Mucosa of gallbladder (tissue), 1 donor: Measurements from ENCODE around the gene SEMA3B. TPM values are rescaled to one million over a fixed set of nuclear protein-coding genes. Genes with fewer than 3 reads are reported as not detected.
"Not testable (repeated sequence)": the region's sequence is repeated elsewhere in the genome, so short reads cannot be mapped to it uniquely, and the experiment has no call there.

Source experiments
- DNase-seq: peaks from one replicate; pipeline ENCODE4 v3.0.0-alpha.2; 2020; ENCODE audit warnings: low spot score
- total RNA-seq: library from RNA; stranded (reverse); gene quantifications from one replicate; pipeline ENCODE4 v1.2.1, GENCODE V29; 2021
- donor health status: DM: no; HTN: no; CAD: no.

SEMA3B gene
- total RNA-seq, 1 donor from 2014 or later = 87.0 TPM

DNA sequence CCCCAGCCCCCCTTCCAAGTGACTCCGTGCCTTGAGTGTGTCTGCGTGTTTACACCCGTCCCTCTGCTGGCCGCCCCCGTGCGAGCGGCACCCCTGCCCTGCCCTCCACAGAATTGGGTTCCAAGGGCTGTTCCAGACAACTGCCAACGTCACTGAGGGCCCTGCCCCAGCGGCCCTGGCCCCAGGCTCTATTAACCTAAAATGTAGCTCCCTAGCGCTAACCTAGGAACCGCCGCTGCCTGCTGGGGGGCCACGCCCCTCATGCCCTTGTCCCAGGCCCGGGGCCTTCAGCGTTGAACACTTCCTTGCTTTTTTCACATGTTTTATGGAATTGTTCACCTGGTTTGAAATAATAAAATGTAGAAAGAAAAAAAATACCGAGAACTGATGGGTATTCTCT, 10.0 kb upstream of the SEMA3B start:
- DNase-seq = no peak

DNA sequence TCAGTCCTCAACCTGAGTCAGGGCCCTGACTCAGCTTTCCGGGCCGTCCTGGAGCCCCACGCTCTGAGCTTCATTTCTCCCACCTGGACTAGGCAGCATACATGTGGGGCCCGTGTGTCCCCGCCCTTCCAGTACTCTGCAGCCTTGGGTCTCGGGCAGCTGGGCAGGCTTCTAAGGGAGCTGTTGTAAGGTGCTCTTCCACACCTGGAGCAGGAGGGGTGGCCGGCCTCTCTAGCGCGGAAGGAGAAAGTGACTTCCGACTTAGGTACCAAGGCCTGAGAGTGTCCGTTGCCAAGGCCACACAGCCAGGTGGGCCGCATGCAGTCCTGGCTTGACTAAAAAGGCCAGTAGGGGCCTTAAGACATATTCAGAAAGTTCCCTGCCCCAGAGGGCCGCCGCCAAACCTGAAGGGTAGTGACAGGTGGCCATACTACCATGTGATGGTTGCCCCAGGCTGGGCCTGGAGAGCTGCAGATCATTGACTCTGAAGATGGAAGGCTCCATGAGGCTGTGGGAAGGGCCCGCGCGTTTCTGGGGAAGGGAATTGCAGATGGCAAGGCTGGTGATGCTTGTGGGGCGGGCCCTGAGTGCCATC, 9.4 kb upstream of the SEMA3B start:
- DNase-seq = no peak

DNA sequence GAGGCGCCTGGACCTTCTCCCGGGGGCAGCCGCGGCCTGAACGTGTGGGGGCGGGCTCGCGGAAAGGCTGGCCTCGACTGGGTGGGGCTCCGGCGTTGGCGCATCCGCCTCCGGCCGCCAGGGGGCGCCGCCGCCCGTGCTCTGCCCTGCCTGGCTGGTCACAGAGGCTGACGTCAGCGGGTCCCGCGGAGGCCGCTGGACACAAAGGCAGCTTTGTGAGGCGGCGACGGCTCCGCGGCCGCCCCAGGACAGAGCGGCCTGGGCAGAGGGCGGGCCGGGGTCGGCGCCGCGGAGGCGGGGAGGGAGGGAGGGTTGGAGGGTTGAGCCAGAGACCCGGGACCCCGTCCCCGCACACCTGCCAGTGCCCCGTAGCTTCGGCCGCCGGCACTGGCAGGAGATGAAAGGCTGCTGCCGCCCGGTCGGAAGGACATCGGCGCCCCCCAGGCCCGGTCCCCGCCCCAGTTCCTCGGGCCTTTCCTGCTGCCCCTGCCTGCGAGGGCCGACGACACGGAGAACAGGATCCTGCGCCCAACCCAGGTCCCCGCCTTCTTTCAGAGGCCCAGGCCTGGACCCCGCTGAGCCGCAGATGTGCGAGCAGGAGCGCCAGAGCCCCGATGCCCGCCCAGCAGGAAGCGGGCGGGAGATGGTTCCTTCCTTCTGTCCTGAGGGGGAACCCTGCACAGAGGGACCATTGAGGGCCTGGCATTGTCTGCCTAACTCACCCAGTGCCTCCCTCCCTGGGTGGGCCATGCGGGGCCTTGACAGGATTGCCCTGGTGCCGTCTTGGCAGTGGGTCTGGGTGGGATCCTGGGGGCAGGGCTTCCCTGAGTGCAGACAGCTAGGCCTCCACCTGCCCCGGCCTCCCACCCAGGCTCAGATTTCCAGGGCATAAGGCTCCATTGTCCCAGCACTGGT, 8.7 kb upstream of the SEMA3B start:
- peak; percentile 95 for DNase-seq

DNA sequence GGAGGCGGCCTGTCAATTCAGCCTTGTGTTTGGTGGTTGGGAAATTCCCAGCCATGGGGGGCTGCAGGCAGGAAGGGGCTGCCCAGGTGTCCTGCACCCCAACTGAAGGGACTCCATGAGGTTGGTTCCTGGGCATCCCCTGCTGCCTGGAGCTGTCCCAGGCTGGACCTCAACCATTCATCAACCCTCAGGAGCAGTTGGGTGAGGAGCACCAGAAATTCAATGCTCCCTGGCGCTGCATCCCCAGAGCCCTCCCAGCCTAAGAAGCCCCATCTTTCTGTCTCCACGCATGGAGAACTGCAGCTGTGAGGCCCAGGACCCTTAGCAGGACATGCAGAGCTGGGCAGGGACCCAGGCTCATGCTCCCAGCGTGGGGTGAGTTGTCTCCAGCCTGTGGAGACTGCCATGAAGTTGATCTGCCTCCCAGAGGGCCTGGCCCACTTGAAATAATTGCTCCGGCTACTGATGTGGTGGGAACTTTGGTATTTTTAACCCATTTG, 8.0 kb upstream of the SEMA3B start:
- no peak for DNase-seq

DNA sequence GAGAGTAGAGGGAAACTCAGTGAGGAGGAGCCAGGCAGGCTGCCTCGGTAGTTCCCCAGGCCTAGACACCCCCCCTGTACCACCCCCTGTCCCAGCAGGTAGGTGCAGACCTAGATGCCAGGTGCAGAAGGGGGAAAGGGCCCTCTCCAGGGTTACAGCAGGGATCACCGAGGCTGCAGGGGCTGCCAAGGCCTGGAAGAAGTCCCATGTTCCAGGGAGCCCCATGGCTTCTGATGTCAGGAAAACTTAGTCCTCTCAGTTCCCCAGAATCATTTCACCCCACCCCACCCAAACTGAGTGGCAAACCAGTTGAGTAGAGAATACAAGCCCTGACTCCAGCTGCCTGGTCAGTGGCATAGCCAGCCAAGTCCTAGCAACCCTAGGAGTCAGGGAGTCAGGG, 7.4 kb upstream of the SEMA3B start:
- DNase-seq = no peak

DNA sequence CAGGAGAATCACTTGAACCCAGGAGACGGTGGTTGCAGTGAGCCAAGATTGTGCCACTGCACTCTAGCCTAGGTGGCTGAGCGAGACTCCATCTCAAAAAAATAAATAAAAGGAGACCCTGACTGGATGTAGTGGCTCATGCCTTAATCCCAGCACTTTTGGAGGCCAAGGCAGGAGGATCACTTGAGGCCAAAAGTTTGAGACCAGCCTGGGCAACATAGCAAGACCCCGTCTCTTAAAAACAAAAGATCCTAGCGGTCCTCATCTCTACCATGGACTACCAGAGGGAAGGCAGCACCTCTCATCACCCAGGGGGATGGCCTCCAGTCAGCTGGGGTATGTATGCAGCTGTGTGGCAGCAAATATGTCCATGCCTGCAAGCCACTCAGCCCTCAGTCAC, 6.7 kb upstream of the SEMA3B start:
- not testable (repeated sequence) for DNase-seq

DNA sequence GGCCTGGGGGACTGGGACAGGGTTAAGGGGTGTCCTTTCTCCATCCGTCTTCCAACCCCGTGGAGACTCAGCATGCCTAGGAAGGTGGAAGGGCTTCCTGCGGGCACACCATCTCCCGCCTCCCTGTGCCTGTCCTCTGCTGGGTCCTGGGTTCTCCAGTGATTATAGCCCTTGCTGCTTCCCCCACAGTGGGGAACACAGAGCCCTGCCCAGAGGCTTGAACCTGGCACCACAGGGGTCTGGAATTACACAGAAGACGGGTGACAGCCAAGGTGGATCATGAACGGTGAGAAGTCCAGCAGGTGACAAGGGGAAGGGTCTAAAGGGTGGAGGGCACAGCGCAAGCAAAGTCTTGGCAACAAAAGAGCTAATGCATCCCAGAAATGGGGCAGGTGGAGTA, 6.2 kb upstream of the SEMA3B start:
- DNase-seq = no peak

DNA sequence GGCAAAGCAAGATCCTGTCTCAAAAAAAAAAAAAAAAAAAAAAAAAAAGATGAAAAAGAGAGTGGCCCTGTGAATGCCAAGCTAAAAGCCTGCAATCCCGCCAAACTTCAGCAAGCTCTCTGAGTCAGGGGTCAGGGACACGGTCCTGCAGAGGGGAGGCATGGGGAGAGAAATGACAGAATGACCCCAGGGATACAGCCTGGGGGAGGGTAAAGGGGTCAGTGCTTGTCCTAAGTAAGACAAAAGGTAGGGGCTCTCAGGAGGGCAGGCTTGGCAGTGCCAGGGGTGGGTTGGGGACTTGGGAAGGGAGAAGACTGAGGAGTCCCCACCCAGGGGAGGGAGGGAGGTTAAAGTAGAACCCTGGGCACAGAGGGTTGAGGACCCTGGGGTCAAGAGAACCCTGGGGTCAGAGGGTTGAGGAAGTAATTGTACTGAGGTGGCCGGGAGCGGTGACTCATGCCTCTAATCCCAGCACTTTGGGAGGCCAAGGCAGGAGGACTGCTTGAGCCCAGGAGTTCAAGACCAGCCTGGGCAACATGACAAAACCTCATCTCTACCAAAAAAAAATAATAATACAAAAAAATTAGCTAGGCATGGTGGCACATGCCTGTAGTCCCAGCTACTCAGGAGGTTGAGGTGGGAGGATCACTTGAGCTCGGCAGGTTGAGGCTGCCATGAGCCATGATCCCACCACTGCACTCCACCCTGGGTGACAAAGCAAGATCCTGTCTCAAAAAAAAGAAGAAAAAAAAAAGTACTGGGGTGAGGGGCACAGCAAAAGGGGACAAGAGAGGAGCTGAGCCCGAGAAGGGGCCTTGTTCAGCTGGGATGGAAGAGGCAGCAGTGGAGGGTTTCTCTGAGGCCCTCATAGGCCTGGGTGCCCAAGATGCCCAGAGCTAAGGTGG, 5.2 kb upstream of the SEMA3B start:
- no peak for DNase-seq

DNA sequence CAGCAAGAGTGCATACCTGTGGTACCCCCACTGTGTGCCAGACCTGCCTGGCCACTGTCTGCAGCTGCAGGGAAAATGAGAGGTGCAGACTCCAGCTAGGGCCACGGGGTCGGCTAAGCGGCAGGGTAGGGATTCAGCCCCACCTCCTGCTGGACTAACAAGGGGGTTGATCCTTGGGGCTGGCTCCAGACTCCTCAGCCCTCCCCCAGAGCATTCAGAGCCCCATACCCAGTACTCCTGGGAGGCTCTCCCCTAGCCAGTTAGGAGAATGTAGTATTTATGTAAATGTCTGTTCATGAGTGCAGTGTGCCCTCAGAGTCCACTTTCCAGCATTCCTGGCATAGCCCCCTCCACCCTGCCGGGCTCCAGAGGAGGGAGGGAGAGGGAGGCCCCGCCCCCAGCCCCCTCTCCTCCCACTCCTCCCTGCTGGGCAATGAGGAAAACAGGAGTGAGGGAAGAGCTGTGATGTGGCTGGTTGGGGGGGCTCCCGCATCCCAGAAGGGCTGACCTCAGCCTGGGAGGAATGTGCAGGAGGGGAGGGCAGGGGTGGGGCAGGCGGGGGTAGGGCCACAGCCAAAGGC, 4.5 kb upstream of the SEMA3B start:
- DNase-seq = peak; percentile 78

DNA sequence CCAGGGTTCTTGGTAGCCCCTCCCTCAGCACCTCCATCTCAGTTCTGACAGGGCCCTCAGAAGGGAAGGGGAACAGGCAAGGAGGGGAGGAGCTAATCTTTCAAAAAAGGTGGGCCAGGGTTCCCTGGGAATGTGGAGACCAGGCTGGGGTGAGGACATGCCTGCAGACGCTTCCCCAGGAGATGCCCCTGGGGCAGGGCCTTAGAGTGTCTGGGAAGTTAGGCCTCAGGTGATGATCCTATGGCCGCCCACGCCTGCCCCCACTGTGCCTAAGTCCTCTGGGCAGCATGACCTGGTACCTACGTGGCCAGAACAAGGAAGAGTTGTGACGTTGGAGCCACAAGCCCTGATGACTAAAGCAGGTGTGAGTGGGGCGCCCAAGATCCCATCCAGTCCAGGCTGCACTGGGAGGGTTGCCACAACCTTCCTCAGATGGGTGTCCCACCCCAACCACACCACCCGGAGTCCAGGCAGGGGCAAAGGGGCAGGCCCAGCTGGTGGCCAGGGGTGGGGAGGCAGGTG, 3.9 kb upstream of the SEMA3B start:
- DNase-seq = no peak

DNA sequence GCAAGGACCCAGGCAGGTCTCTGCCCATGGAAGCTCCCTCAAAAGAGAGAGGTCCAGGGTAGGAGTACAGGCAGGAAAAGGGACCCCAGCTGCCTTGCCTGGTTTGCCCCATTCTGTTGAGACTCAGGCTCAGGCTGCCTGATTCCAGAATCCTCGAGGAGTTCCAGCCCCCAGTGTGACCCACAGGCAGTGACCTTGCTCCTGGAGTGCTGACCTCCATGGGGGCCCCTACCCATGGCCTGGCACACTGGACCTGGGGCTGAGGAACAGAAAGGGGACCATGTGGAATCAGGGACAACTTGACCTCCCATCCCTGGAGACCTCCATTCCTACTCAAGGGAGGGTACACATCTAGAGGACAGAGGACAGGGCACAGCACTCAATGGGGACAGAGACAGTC, 3.4 kb upstream of the SEMA3B start:
- DNase-seq = no peak

DNA sequence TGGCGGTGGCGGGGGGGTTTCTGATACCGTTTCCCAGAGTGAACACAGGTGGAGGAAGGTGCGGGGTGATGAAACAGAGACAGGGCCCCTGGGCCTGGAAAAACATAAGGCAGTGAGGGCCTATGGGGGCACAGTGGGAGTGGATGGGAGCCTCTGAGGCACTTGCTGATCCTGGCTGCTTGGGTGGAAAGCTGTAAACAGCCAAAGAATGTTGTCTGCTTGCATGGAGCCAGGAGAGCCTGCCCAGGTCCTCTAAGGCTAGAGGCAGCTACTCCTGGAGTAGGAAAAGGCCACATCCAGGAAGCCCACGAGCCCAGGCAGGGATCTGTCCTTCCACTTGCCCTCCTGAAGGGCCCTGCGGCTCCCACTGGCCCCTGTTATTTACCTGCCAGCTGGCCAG, 2.9 kb upstream of the SEMA3B start:
- DNase-seq = no peak

DNA sequence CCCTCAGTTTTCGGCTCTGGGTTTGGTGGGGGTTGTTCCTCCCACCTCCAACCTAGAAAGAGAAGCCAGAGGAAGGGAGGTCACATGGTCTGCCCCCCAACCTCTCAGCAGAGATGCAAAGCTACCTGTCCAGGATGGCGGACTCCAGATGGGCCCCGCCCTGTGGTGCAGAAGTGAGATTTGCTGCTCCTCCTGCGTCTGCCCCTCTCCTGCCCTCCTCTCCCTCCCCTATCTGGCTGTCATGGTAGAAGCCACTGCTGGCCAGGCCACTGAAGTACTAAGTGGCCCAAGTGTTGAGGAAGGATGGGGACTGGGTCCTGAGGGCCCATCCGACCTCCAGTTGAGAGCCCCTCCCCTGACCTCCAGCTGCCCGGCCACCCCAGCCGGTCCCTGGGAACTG, 2.1 kb upstream of the SEMA3B start:
- no peak for DNase-seq

DNA sequence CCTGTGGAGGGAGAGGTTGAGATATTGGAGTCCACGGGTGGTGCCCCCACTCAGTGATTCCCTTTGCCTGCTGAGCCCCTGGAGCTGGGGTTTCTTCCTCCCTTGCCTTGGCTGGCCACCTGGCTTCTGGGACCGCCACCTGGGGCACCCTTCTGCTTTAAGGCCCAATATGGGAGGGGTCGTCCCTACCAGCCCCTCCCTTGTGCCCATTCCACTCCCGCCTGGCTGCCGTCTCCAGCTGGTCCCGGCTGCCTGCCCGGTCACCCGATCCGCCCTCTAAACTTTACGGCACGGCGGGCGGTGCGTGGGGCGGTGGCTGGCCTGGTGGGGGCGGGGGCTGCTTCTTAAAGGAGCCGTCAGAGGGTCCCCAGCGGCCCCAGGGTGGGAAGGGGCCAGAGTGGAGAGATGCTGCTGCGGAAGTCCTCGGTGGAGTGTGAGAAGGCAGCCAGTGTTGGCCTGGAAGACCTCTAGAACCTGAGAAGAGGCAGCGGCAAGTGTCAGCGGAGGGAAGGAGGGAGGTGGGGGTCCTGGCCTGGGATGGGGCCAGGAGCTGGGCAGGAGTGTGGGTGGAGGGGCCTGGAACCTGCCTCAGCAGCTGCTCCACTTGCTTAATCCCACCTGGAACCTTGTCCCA, 1.6 kb upstream of the SEMA3B start:
- DNase-seq = peak; percentile 66

DNA sequence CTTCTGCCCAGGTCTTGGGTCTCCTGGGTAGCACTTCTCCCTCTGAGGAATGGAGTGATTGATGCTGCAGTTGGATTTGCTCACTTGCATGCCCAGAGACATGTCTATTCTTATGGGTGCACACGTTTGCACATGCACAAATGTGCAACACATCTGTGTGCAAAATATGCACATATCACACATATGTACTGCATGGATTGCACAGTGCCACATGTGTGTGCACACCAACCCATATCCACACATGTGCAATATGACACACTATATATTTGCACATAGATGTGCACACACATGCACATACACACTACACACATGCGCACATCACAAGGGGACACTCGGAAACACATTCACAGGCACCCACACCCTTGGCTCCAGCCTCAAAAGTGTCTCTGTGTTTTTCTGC, 671 bp upstream of the SEMA3B start:
- no peak for DNase-seq

DNA sequence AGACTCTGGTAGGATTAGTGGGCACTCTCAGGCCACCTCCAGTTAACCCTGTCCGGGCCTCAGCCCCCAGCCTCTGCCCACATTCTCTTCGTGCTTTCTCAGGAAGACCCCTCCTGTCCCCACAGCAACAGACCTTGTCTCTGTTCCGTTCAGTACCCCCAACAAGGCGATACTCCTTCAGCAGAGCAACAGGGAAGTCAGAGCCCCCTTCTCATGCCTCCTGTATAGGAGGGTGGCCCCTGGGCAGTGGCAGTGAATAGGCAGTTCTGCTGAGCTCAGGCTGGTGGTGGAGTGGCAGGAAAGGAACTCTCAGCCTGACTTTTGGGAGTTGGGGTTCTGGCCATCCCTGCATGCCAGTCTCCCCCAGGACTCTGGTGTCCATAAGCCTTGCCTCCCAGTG, 513 bp downstream of the SEMA3B start:
- DNase-seq = no peak

DNA sequence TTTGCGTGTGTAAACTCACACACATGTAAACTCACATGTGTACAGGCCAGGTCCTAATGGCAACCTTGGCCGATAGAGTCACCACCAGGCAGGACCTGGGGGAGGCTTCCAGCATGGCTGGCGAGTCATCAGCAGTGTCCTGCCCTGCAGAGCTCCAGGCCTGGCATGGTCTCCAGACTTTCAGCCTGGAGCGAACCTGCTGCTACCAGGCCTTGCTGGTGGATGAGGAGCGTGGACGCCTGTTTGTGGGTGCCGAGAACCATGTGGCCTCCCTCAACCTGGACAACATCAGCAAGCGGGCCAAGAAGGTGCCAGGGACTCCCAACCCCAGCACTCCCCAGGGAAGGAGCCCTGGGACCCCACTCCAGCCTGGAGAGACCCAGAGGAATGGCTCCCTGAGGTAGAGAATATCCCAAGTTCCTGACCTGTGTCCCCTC, 1.0 kb downstream of the SEMA3B start:
- no peak for DNase-seq

DNA sequence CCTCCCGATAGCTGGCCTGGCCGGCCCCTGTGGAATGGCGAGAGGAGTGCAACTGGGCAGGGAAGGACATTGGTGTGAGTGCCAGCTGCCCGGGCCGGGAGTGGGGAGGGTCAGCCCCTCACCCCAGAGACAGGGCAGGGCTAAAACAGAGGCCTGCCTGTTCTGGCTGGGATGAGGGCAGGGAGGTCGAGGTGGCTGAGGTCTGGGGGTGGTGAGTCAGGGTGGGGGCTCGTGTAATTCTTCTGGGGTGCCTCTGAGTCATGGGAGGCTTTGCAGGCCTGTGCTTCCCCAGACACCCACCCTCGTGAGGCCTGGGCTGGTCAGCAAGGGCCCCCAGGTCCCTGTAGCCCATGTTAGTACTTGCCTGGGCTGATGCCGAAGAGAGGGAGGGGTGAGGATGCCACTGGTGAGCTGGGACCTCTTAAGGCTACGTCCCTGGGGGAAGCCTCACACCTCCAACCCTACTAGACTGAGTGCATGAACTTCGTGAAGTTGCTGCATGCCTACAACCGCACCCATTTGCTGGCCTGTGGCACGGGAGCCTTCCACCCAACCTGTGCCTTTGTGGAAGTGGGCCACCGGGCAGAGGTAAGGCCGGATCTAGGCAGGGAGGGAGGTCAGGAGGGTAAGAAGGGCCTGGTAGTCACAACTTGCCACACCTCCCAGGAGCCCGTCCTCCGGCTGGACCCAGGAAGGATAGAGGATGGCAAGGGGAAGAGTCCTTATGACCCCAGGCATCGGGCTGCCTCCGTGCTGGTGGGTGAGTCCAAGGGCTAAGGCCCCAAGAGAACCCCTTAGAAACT, 1.7 kb downstream of the SEMA3B start:
- no peak for DNase-seq

DNA sequence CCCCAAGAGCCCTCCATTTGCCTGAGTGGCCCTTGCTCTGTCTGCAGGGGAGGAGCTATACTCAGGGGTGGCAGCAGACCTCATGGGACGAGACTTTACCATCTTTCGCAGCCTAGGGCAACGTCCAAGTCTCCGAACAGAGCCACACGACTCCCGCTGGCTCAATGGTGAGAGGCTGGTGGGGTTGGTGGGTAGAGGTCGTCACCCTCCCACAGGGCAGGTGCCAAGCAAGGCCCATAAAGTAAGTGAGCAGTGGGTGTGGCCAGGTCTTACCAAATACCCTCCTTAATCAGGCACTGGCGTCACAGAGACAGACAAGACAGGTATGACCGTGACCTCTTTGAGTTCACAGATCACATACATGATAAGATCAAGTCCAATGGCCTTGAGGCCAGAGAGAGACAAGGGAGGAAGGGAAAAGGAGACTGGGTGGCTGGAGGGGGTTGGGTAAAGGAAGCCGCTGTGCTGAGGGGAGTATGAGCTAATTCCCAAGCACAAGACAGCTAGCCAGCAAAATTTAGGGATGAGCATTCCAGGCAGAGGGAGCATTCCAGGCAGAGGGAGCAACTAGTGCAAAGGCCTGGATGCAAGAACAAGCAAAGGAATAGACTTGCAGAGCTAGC, 2.5 kb downstream of the SEMA3B start:
- DNase-seq = no peak

DNA sequence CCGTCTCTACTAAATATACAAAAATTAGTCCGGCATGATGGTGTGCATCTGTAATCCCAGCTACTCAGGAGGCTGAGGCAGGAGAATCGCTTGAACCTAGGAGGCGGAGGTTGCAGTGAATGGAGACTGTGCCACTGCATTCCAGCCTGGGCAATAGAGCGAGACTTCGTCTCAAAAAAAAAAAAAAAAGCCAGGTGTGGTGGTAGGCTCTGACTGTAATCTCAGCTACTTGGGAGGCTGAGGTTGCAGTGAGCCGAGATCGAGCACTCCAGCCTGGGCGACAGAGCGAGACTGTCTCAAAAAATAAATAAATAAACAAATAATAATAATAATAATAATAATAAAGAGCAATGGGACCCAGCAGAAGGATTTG, 3.6 kb downstream of the SEMA3B start:
- not testable (repeated sequence) for DNase-seq
